K562 (cell line): ENCODE data around the gene DACT3. TPM values are rescaled to one million over a fixed set of nuclear protein-coding genes. Genes with fewer than 3 reads are reported as not detected.
A peak's percentile ranks its signal among the peaks of the same experiment; 100 is the strongest.

ENCODE experiments used
- BCOR ChIP-seq: fragments of 450-650 bp; IDR thresholded peaks from 2 replicates; pipeline ENCODE4 v1.6.1; 2016
- CREB1 ChIP-seq, 2 experiments: sonication (generic) in 1 of 2; formaldehyde crosslinking in 1 of 2; IDR thresholded peaks; 2 replicates each; pipeline versions ENCODE4 v1.6.1 to v1.8.0; 2012 to 2022; ENCODE audit warnings: inconsistent platforms in 1 of 2, mild to moderate bottlenecking in 1 of 2, missing genetic modification reagents in 1 of 2, moderate library complexity in 1 of 2
- ETV1 ChIP-seq: fragments of 450-650 bp; conservative IDR thresholded peaks from 2 replicates; pipeline ENCODE4 v1.6.1; 2016; ENCODE audit warnings: missing genetic modification characterization, control low read depth, low read depth, missing compliant biosample characterization
- JUND ChIP-seq, 2 experiments: IDR thresholded peaks; 2 replicates in 1 of 2; 3 replicates in 1 of 2; pipeline ENCODE4 v1.6.1; 2011; ENCODE audit warnings: borderline replicate concordance in 2 of 2, low read depth in 2 of 2, low read length in 2 of 2, improper control_type of control experiment in 1 of 2, missing biosample characterization in 1 of 2, missing genetic modification characterization in 1 of 2, missing genetic modification reagents in 1 of 2
- MCM7 ChIP-seq, 2 experiments: fragments of 450-650 bp; IDR thresholded peaks; 2 replicates each; pipeline ENCODE4 v1.6.1; 2016 to 2018
- NEUROD1 ChIP-seq: fragments of 150-350 bp; IDR thresholded peaks from 2 replicates; pipeline ENCODE4 v1.6.1; 2014; ENCODE audit warnings: borderline replicate concordance, low read length, low read depth; ENCODE audit not compliant: partially characterized antibody
- NRF1 ChIP-seq, 2 experiments: fragments of 450-650 bp; IDR thresholded peaks in 1 of 2; conservative IDR thresholded peaks in 1 of 2; 2 replicates each; pipeline ENCODE4 v1.6.1; 2014; ENCODE audit warnings: mild to moderate bottlenecking in 2 of 2
- SMARCA4 ChIP-seq: fragments of 450-650 bp; IDR thresholded peaks from 2 replicates; pipeline ENCODE4 v1.6.1; 2016
- ZBTB8A ChIP-seq: fragments of 450-650 bp; IDR thresholded peaks from 2 replicates; pipeline ENCODE4 v1.6.1; 2018; ENCODE audit warnings: mild to moderate bottlenecking, moderate library complexity; ENCODE audit not compliant: partially characterized antibody
- ZFX ChIP-seq: sonication (generic); formaldehyde crosslinking; IDR thresholded peaks from 2 replicates; pipeline ENCODE4 v1.8.0; 2022; ENCODE audit warnings: mild to moderate bottlenecking, missing genetic modification reagents, moderate library complexity
- ZNF445 ChIP-seq: fragments of 250-450 bp; sonication (Bioruptor Pico); IDR thresholded peaks from 2 replicates; pipeline ENCODE4 v1.4.0; 2020; ENCODE audit warnings: low read depth, mild to moderate bottlenecking, moderate library complexity
- polyA plus RNA-seq, 8 experiments: library from polyadenylated mRNA; depleted of rRNA in 4 of 8; stranded (reverse) in 5 of 8; unstranded in 3 of 8; fragments of >200 nt; fragmentation: Nextera tagmentation in 2 of 8; fragmentation: Illumina TruSeq in 1 of 8; extraction: Ambion mirVana in 2 of 8; extraction: Trizol in 1 of 8; gene quantifications; 2 replicates each; pipeline versions ENCODE4 v1.2.1 to v1.2.3, GENCODE V29; 2011 to 2014; ENCODE audit warnings: inconsistent platforms in 1 of 8, missing spikeins in 1 of 8
- total RNA-seq, 7 experiments: library from RNA; depleted of rRNA in 6 of 7; stranded (reverse); fragments of >200 nt in 6 of 7; fragmentation: Illumina TruSeq in 2 of 7; extraction: Trizol in 2 of 7; gene quantifications; 2 replicates each; pipeline versions ENCODE4 v1.2.1 to v1.2.3, GENCODE V29; 2011 to 2021; ENCODE audit warnings: low replicate concordance in 1 of 7
- TF ChIP-seq, protein P1 (sequence below): fragments of 450-650 bp; conservative IDR thresholded peaks from 2 replicates; pipeline ENCODE4 v1.6.1; 2016; ENCODE audit warnings: missing genetic modification characterization, low read depth, mild to moderate bottlenecking, control low read depth, missing compliant biosample characterization
- TF ChIP-seq, protein P2 (sequence below), 2 experiments: IDR thresholded peaks; 2 replicates each; pipeline ENCODE4 v1.6.1; 2011; ENCODE audit warnings: borderline replicate concordance in 1 of 2, control low read depth in 1 of 2, low read depth in 1 of 2, low read length in 1 of 2, mild to moderate bottlenecking in 1 of 2, mixed read lengths in 1 of 2, moderate library complexity in 1 of 2; ENCODE audit not compliant: insufficient read depth in 1 of 2, insufficient read length in 1 of 2, poor library complexity in 1 of 2, severe bottlenecking in 1 of 2; ENCODE audit errors: extremely low read depth in 1 of 2
- TF ChIP-seq, protein P3 (sequence below): fragments of 450-650 bp; formaldehyde crosslinking; IDR thresholded peaks from 2 replicates; pipeline ENCODE4 v1.4.0; 2020; ENCODE audit warnings: mild to moderate bottlenecking, moderate library complexity

The DACT3 gene
- total and polyA plus RNA-seq, 9 of the 15 experiments (the other 6 are each of a cell fraction or from before 2014, with no cell fraction given), result 0.67 to 6.5 (median 3.5) TPM

DNA sequence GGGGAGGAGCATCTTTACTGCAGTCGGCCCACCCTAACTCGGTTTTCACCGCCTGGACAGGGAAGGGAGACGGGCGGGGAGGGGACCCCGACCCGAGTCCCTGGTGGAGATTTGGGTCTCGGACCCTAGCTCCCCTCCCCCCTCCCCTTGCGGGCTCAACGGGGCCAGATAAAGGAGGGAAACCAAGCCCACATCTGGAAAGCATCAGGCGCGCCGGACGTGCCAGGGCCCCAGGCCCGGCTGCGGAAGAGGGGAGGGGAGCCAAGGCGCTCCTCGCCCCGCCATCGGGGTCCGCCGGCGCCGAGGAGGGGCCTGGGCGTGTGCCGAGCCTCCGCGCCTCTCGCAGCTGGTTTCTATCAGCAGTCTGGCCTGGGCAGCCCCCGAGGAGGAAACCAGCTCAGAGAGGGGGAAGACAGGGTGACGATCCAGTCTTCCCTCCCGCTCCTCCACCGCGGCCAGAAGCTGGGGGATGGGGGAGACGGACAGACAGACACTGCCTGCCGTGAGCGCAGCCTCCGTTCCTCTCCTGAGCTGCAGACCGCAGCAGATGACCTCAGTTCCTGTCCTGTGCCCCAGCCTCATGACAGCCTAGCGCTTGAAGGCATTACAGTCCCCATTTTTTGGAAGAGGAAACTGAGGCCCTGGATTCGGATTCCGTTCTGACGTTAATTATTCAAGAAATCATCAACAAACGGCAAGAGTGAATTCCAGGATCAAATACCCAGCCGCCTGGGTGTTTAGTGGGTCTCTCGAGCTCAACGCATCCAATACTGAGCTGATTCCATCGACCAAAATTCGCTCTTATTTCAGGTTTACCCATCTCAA, 21.4 kb downstream of the DACT3 start (continued):
- TF ChIP-seq NEUROD1, result peak; percentile 19
- TF ChIP-seq MCM7 (IDR thresholded peaks at IDR 0.05), result no peak
- TF ChIP-seq NRF1 (conservative IDR thresholded peaks at IDR 0.05 in 1 of 2, IDR thresholded peaks at IDR 0.05 in 1 of 2), result peak in 1 of 2 experiments; percentile 24; a peak in 2 of 4 replicates
- TF ChIP-seq, protein P1, sequence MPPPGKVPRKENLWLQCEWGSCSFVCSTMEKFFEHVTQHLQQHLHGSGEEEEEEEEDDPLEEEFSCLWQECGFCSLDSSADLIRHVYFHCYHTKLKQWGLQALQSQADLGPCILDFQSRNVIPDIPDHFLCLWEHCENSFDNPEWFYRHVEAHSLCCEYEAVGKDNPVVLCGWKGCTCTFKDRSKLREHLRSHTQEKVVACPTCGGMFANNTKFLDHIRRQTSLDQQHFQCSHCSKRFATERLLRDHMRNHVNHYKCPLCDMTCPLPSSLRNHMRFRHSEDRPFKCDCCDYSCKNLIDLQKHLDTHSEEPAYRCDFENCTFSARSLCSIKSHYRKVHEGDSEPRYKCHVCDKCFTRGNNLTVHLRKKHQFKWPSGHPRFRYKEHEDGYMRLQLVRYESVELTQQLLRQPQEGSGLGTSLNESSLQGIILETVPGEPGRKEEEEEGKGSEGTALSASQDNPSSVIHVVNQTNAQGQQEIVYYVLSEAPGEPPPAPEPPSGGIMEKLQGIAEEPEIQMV (tag), result no peak
- TF ChIP-seq JUND (IDR thresholded peaks at IDR 0.05; ENCODE audit: borderline replicate concordance, low read depth, low read length), result peak; percentile 71
- TF ChIP-seq JUND (tag; IDR thresholded peaks at IDR 0.05; ENCODE audit: borderline replicate concordance, low read depth, low read length), result peak; percentile 47; the same call in 2 of the 3 replicates
- no peak for TF ChIP-seq ZNF445 (CRISPR knock-in tag)
- peak; percentile 84 for TF ChIP-seq ETV1 (tag)
- no peak for TF ChIP-seq ZBTB8A
- peak; percentile 0; the same call in 1 of the 2 replicates for TF ChIP-seq CREB1 (IDR thresholded peaks at IDR 0.05)
- no peak for TF ChIP-seq CREB1 (CRISPR knock-in tag; IDR thresholded peaks at IDR 0.05)
- TF ChIP-seq, protein P2, sequence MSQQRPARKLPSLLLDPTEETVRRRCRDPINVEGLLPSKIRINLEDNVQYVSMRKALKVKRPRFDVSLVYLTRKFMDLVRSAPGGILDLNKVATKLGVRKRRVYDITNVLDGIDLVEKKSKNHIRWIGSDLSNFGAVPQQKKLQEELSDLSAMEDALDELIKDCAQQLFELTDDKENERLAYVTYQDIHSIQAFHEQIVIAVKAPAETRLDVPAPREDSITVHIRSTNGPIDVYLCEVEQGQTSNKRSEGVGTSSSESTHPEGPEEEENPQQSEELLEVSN (IDR thresholded peaks at IDR 0.05; ENCODE audit: borderline replicate concordance in 1 of 2, extremely low read depth in 1 of 2, insufficient read depth in 1 of 2, insufficient read length in 1 of 2, low read depth in 1 of 2, low read length in 1 of 2, poor library complexity in 1 of 2, severe bottlenecking in 1 of 2), result peak in 1 of 2 experiments; percentile 20
- 0 out of 2 replicates have a peak, but pooled peaks have one; percentile 39 for TF ChIP-seq SMARCA4
- TF ChIP-seq, protein P3, sequence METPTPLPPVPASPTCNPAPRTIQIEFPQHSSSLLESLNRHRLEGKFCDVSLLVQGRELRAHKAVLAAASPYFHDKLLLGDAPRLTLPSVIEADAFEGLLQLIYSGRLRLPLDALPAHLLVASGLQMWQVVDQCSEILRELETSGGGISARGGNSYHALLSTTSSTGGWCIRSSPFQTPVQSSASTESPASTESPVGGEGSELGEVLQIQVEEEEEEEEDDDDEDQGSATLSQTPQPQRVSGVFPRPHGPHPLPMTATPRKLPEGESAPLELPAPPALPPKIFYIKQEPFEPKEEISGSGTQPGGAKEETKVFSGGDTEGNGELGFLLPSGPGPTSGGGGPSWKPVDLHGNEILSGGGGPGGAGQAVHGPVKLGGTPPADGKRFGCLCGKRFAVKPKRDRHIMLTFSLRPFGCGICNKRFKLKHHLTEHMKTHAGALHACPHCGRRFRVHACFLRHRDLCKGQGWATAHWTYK (CRISPR knock-in tag), result 0 out of 2 replicates have a peak, but pooled peaks have one; percentile 40
- no peak; the same call in none of the 2 replicates for TF ChIP-seq BCOR
- peak; percentile 72 for TF ChIP-seq ZFX
